ENCODE results near the gene SLC24A2. TPM values are rescaled to one million over a fixed set of nuclear protein-coding genes. Genes with fewer than 3 reads are reported as not detected.

SLC24A2 gene
- total RNA-seq, 1 donor from 2014 or later, result 0.25 TPM

DNA sequence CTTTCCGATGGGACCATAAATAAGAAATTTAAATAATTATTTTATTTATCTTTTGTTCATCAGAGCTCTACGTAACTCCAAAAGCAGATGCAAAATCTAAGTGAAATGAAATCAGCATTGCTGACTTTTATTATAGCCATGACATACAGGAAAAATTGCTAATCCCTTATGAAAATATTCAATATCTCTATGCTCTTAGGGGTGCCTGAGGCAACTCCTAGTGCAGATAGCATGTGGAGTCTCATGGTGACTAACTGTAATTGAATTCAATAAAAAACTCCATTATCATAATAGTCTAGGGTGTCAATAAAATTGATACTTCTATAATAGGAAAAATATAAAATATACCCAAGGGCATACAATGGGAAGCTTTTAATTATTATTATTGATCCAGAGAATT lies 42.6 kb downstream of the SLC24A2 start:
- TF ChIP-seq, protein P1, sequence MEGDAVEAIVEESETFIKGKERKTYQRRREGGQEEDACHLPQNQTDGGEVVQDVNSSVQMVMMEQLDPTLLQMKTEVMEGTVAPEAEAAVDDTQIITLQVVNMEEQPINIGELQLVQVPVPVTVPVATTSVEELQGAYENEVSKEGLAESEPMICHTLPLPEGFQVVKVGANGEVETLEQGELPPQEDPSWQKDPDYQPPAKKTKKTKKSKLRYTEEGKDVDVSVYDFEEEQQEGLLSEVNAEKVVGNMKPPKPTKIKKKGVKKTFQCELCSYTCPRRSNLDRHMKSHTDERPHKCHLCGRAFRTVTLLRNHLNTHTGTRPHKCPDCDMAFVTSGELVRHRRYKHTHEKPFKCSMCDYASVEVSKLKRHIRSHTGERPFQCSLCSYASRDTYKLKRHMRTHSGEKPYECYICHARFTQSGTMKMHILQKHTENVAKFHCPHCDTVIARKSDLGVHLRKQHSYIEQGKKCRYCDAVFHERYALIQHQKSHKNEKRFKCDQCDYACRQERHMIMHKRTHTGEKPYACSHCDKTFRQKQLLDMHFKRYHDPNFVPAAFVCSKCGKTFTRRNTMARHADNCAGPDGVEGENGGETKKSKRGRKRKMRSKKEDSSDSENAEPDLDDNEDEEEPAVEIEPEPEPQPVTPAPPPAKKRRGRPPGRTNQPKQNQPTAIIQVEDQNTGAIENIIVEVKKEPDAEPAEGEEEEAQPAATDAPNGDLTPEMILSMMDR (IDR thresholded peaks at IDR 0.05), result no peak
- TF ChIP-seq POLR2AphosphoS5 (IDR thresholded peaks at IDR 0.05; ENCODE audit: insufficient read depth in 1 of 2, low read depth in 1 of 2) (no peak), POLR2A (IDR thresholded peaks at IDR 0.05) (no peak)
- intact Hi-C loops (cut with DNase I), result no loop called here
- Histone ChIP-seq H3K4me3 (no peak overlapping the region), H3K4me1 (no peaks in the 10 kb centered on the region), H3K9me3 (no peaks in the 10 kb centered on the region), H3K27ac (no peak overlapping the region), H3K36me3 (no peaks in the 10 kb centered on the region), H3K27me3 (no peaks in the 10 kb centered on the region)
- no peak for DNase-seq (ENCODE audit: extremely low spot score in 2 of 2)

DNA sequence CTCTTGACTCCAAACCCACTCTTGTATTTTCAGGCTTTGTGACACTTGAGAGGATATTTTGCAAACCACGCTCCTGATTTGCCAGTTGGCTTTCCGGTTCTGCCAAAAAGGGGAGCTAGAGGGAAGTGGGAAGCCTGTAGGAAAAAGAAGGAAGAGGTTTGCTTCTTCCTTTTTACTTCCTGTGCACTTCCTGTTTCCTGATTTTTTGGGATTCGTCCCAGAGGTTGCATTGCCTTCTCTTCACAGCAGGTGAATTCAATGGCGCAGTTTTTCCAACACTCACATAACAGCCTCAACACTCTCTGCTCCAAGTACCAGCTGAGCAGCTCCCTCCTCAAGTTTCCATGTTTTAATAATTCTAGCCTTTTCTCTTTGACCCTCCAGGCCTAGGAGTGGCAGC lies 47.7 kb downstream of the SLC24A2 start:
- Histone ChIP-seq H3K4me1 (no peaks in the 10 kb centered on the region), H3K4me3 (no peak overlapping the region), H3K27ac (no peak overlapping the region), H3K9me3 (no peaks in the 10 kb centered on the region), H3K36me3 (no peaks in the 10 kb centered on the region), H3K27me3 (no peaks in the 10 kb centered on the region)
- no peak for TF ChIP-seq POLR2A (IDR thresholded peaks at IDR 0.05)
- TF ChIP-seq POLR2AphosphoS5 (IDR thresholded peaks at IDR 0.05; ENCODE audit: insufficient read depth in 1 of 2, low read depth in 1 of 2), result no peak
- TF ChIP-seq, protein P1 (IDR thresholded peaks at IDR 0.05), result no peak
- no peak for DNase-seq (ENCODE audit: extremely low spot score in 2 of 2)
- intact Hi-C loops (cut with DNase I), result no loop called here
